Fibroblast of lung (primary cell): ENCODE measurements around the gene SLC5A5. TPM values are rescaled to one million over a fixed set of nuclear protein-coding genes. Genes with fewer than 3 reads are reported as not detected.
A peak's percentile ranks its signal among the peaks of the same experiment; 100 is the strongest.

Experiments used
- DNase-seq, 2 donors: peaks; one replicate each; pipeline versions ENCODE4 v3.0.0 to v3.0.0-alpha.2; 2010; ENCODE audit warnings: low read depth in 2 of 2
- H2AFZ ChIP-seq: 2 replicates; pipeline ENCODE4 v1.5.1; 2012; ENCODE audit warnings: low read length, control low read depth, inconsistent platforms
- H3K27ac ChIP-seq: 2 replicates; pipeline ENCODE4 v1.5.1; 2011; ENCODE audit warnings: low read length, control low read depth; ENCODE audit not compliant: insufficient read depth
- H3K27me3 ChIP-seq: 2 replicates; pipeline ENCODE4 v1.5.1; 2011; ENCODE audit warnings: mild to moderate bottlenecking, low read length; ENCODE audit not compliant: control insufficient read depth, insufficient read depth
- H3K36me3 ChIP-seq: 2 replicates; pipeline ENCODE4 v1.5.1; 2011; ENCODE audit warnings: low read length; ENCODE audit not compliant: control insufficient read depth, insufficient read depth
- H3K4me1 ChIP-seq: 2 replicates; pipeline ENCODE4 v1.5.1; 2011; ENCODE audit warnings: low read length; ENCODE audit not compliant: control insufficient read depth, insufficient read depth; ENCODE audit errors: extremely low read depth
- H3K4me2 ChIP-seq: 2 replicates; pipeline ENCODE4 v1.5.1; 2011; ENCODE audit warnings: low read length, control low read depth; ENCODE audit not compliant: insufficient read depth; ENCODE audit errors: extremely low read depth
- H3K4me3 ChIP-seq, 4 experiments: fragments of 200-600 bp in 1 of 4; sonication (generic) in 1 of 4; replicated peaks in 1 of 4; 2 replicates each; pipeline ENCODE4 v1.5.1; 2011 to 2016; ENCODE audit warnings: low read length in 4 of 4, low read depth in 3 of 4, mild to moderate bottlenecking in 3 of 4, control low read depth in 2 of 4, inconsistent platforms in 1 of 4, mixed read lengths in 1 of 4; ENCODE audit not compliant: insufficient read depth in 1 of 4; ENCODE audit errors: control extremely low read depth in 1 of 4
- H3K79me2 ChIP-seq: 2 replicates; pipeline ENCODE4 v1.5.1; 2012; ENCODE audit warnings: mild to moderate bottlenecking, low read length, inconsistent platforms; ENCODE audit not compliant: control insufficient read depth, insufficient read depth
- H3K9ac ChIP-seq: 2 replicates; pipeline ENCODE4 v1.5.1; 2011; ENCODE audit warnings: mild to moderate bottlenecking, low read length, control low read depth; ENCODE audit not compliant: insufficient read depth
- H3K9me3 ChIP-seq: 2 replicates; pipeline ENCODE4 v1.5.1; 2012; ENCODE audit warnings: low read depth, low read length; ENCODE audit not compliant: control insufficient read depth, insufficient read depth
- H4K20me1 ChIP-seq: 2 replicates; pipeline ENCODE4 v1.5.1; 2011; ENCODE audit warnings: low read length; ENCODE audit not compliant: control insufficient read depth, insufficient read depth; ENCODE audit errors: extremely low read depth
- CTCF ChIP-seq, 2 donors: IDR thresholded peaks in 1 of 2; conservative IDR thresholded peaks in 1 of 2; 1 replicate in 1 of 2; 2 replicates in 1 of 2; pipeline ENCODE4 v1.5.1; 2011 to 2012; ENCODE audit warnings: low read length in 2 of 2, control low read depth in 1 of 2, inconsistent platforms in 1 of 2, low read depth in 1 of 2, mild to moderate bottlenecking in 1 of 2
- EZH2 ChIP-seq: IDR thresholded peaks from 2 replicates; pipeline ENCODE4 v1.5.1; 2012; ENCODE audit warnings: low read length, control low read depth, mild to moderate bottlenecking; ENCODE audit errors: missing control alignments
- polyA plus RNA-seq, 2 donors: library from polyadenylated mRNA; depleted of rRNA in 1 of 2; stranded (reverse) in 1 of 2; unstranded in 1 of 2; fragments of >200 nt; gene quantifications; 2 replicates each; pipeline ENCODE4 v1.2.1, GENCODE V29; 2011 to 2012; ENCODE audit warnings: missing spikeins in 1 of 2
- total RNA-seq: library from RNA; depleted of rRNA; stranded (reverse); fragments of >200 nt; gene quantifications from 2 replicates; pipeline ENCODE4 v1.2.1, GENCODE V29; 2014

Gene SLC5A5
- total and polyA plus RNA-seq, 2 donors (not counting 1 experiment from before 2014, with no cell fraction given) = not detected

- H3K9me3 ChIP-seq = no peaks in the 10 kb centered on the region
- peak overlapping the region; percentile 79 for H2AFZ ChIP-seq
- H3K9ac ChIP-seq = peak overlapping the region; percentile 73
- H3K4me2 ChIP-seq = peak overlapping the region; percentile 92
- H3K27me3 ChIP-seq = no peaks in the 10 kb centered on the region
- H4K20me1 ChIP-seq = no peaks in the 10 kb centered on the region
- peak overlapping the region; percentile 73 to 94 (median 80) for H3K4me3 ChIP-seq
- H3K36me3 ChIP-seq = peaks cover 2% of the 10 kb centered on the region
- H3K27ac ChIP-seq = peak overlapping the region; percentile 96
- no peaks in the 10 kb centered on the region for H3K4me1 ChIP-seq
- peaks cover 4% of the 10 kb centered on the region for H3K79me2 ChIP-seq
- no peak for TF ChIP-seq EZH2
- no peak for TF ChIP-seq CTCF (conservative IDR thresholded peaks at IDR 0.05 in 1 of 2, IDR thresholded peaks at IDR 0.05 in 1 of 2; ENCODE audit: low read depth in 1 of 2, low read length in 2 of 2)
- DNase-seq = peak; percentile 8 to 48
Observed at GRCh38 chr19:17933414-17934129, 61.8 kb downstream of the SLC5A5 start.

- Histone ChIP-seq H3K4me1 (no peaks in the 10 kb centered on the region), H3K4me3 (no peak overlapping the region), H3K9me3 (no peaks in the 10 kb centered on the region), H3K27me3 (no peaks in the 10 kb centered on the region), H2AFZ (no peak overlapping the region), H3K9ac (no peak overlapping the region), H3K79me2 (peaks cover 4% of the 10 kb centered on the region), H4K20me1 (no peaks in the 10 kb centered on the region), H3K4me2 (no peak overlapping the region), H3K27ac (no peak overlapping the region), H3K36me3 (peaks cover 2% of the 10 kb centered on the region)
- DNase-seq = no peak
- TF ChIP-seq EZH2 = no peak
- TF ChIP-seq CTCF (conservative IDR thresholded peaks at IDR 0.05 in 1 of 2, IDR thresholded peaks at IDR 0.05 in 1 of 2; ENCODE audit: low read depth in 1 of 2, low read length in 2 of 2) = no peak
Observed at GRCh38 chr19:17936379-17936778, 64.6 kb downstream of the SLC5A5 start.

GRCh38 chr19:17937371-17937900 is 65.7 kb downstream of the SLC5A5 start:
- H3K27ac ChIP-seq = no peak overlapping the region
- H3K9ac ChIP-seq = no peak overlapping the region
- H3K9me3 ChIP-seq = no peaks in the 10 kb centered on the region
- H3K4me1 ChIP-seq = no peaks in the 10 kb centered on the region
- no peaks in the 10 kb centered on the region for H3K27me3 ChIP-seq
- TF ChIP-seq EZH2 (no peak), CTCF (conservative IDR thresholded peaks at IDR 0.05 in 1 of 2, IDR thresholded peaks at IDR 0.05 in 1 of 2; ENCODE audit: low read depth in 1 of 2, low read length in 2 of 2) (no peak)
- no peak overlapping the region for H2AFZ ChIP-seq
- DNase-seq = no peak
- H3K79me2 ChIP-seq = peaks cover 4% of the 10 kb centered on the region
- no peak overlapping the region for H3K4me2 ChIP-seq
- peaks cover 4% of the 10 kb centered on the region for H3K36me3 ChIP-seq
- no peaks in the 10 kb centered on the region for H4K20me1 ChIP-seq
- H3K4me3 ChIP-seq = no peak overlapping the region
